ENCODE data around the gene RHBDF2.

DNA sequence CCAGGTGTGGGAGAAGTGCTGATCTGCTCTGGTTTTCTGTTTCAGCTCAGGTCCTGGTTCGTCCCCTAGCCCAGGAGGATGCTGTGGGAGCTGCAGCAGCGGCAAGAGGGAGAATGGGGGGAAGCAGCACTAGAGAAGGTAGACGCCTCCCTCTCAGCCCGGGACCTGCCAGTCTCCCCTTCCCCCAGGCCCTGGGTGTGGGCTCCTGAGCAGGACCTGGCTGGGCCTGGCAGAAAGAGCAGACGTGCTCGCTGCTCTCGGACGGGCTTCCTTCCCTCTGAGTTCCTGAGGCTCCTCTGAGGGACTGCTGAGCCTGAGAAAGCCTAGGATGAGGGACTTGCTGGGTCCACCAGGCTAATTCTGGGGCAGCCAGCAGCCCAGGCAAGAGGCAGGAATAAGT is 41.8 kb upstream of the RHBDF2 start:
- TF ChIP-seq, protein P1, sequence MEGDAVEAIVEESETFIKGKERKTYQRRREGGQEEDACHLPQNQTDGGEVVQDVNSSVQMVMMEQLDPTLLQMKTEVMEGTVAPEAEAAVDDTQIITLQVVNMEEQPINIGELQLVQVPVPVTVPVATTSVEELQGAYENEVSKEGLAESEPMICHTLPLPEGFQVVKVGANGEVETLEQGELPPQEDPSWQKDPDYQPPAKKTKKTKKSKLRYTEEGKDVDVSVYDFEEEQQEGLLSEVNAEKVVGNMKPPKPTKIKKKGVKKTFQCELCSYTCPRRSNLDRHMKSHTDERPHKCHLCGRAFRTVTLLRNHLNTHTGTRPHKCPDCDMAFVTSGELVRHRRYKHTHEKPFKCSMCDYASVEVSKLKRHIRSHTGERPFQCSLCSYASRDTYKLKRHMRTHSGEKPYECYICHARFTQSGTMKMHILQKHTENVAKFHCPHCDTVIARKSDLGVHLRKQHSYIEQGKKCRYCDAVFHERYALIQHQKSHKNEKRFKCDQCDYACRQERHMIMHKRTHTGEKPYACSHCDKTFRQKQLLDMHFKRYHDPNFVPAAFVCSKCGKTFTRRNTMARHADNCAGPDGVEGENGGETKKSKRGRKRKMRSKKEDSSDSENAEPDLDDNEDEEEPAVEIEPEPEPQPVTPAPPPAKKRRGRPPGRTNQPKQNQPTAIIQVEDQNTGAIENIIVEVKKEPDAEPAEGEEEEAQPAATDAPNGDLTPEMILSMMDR (conservative IDR thresholded peaks at IDR 0.05; ENCODE audit: low read length), result no peak
- no peak for TF ChIP-seq EZH2phosphoT487 (IDR thresholded peaks at IDR 0.05; ENCODE audit: borderline replicate concordance, low read depth, low read length)
